ENCODE data around the gene HOXA11.

GRCh38 chr7:27142580-27143022 is 42.4 kb downstream of the HOXA11 start:
- TF ChIP-seq CTCF (IDR thresholded peaks at IDR 0.05; ENCODE audit: low read depth, low read length) (no peak), POLR2A (IDR thresholded peaks at IDR 0.05; ENCODE audit: extremely low read depth, insufficient read length) (no peak)
